ENCODE results near the gene CHRDL1. TPM values are rescaled to one million over a fixed set of nuclear protein-coding genes. Genes with fewer than 3 reads are reported as not detected.
"Not testable (repeated sequence)": the region's sequence is repeated elsewhere in the genome, so short reads cannot be mapped to it uniquely, and the experiment has no call there.

The CHRDL1 gene
- total RNA-seq, 1 donor from 2014 or later, result not detected

- intact Hi-C loops (cut with micrococcal nuclease), result loop anchor here (5.0 kb wide), 1 partner anchor 213 kb away; no protein-coding TSS in a partner anchor
Observed at GRCh38 chrX:110665223-110666002, 130.2 kb downstream of the CHRDL1 start.

- intact Hi-C loops (cut with micrococcal nuclease), result no loop called here
Observed at GRCh38 chrX:110657073-110657472, 138.5 kb downstream of the CHRDL1 start.

GRCh38 chrX:110654280-110654679 is 141.3 kb downstream of the CHRDL1 start:
- intact Hi-C loops (cut with micrococcal nuclease), result not testable (repeated sequence)

GRCh38 chrX:110646386-110646785 is 149.2 kb downstream of the CHRDL1 start:
- intact Hi-C loops (cut with micrococcal nuclease), result no loop called here
